SKM-1 treated with dmso at 0.1 percent for 144 hours (cell line): Measurements from ENCODE around the gene SUGCT.

Experiments
- DNase-seq: peaks from one replicate; lab custom pipeline; 2025; ENCODE audit not compliant: unreplicated experiment; lab: John Stamatoyannopoulos, UW

The SUGCT gene

DNA sequence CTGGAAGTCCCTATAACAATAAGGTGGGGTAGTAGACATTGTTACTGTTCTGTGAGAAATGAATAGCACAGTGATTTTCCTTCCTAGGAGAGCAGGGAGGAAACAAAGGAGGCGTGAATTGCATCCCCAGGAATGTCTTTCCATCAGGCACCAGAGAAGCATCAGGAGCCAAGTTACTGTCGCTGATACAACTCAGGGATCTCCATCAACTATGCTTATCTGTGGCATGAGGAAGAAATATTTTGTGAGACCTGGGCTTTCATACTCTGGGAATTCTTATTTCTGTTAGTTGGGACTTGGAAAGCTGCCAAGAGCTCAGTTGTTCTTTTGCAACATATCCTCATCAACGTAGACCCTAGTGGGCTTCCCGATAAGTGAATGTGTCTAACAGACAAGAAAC, 622.3 kb downstream of the SUGCT start:
- DNase-seq, result no peak

DNA sequence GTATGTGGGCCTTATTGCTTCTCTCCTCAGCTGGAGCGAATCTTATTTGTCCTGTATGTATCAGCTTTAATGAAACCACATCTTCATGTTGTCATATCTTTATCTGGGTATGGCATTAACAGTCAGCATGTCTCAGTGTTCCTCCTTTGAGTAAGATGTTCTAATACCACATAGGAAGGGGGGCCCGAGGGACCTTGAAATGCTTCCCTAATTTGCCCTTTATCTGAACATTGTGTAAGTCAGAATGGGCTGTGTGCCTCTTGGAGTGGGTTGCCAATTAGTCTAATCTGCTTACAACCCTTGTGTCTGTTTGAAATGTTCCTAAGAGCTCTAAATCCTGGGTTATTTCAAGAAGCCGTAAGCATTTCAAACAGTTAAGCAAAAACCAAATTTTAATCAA, 623.8 kb downstream of the SUGCT start:
- DNase-seq, result peak; percentile 50

- no peak for DNase-seq
These were observed 625.6 kb downstream of the SUGCT start for GRCh38 chr7:40760293-40760964.

DNA sequence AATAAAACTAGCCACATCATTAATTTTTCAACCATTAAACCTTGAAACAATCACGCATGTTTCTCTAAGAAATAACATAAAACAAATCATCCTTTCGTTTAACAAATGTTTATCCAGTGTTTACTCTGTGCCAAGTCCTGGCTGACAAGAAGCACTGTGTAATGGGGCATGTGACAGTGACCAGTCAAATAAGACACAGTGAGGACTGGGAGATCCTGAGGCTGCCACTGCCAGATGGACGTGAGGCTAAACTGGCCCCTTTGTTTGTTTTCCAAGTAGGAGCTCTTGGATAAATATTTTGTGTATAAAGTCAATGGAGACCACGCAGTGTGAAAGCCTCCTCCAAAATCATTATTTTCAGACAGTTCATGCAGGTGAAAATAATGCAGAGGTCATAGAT, 626.2 kb downstream of the SUGCT start:
- DNase-seq, result no peak

- no peak for DNase-seq
These were observed 627.2 kb downstream of the SUGCT start for GRCh38 chr7:40761762-40762560.

DNA sequence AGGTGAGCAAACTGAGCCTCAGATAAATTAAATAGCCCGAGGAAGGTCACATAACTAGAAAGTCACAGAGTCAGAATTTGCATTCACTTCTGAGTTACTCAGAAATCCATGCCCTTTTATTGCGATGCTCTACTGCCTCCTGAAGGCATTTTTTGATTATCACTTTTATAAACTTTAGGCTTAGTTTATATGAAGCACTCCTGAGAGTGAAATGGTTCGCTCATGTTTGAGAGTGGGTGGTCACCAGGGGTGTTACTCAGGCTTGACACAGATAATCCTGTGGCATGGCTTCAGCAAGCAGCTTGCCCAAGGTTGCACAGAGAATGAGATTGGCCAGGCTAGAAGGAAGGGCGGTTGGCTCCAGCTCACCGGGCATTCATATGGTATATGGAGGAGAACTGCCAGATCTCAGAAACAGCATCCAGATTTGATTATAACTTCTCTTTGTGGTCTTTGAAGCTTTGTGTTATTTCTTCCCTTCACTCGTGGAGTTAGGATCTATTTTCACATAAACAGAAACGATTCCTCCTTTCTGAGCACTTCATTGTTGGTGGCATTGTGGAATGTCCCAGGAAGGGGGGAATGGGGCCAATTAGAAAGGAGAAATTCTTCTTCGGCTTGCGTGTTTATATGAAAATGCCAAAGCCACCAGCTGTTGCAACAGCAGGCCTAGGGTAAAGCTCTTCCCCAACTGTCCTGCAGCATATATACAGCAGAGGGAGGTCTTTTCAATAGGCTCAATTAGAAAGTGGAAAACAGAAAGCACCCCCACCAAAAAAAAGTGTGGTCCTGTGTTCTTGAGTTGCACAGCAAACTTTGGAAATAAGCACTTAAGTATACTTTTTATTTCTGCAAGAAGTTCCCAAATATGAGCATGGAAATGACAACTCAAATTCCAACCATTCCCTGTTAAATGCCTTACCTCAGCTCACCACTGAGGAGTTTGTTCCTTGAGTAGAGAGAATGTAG, 628.8 kb downstream of the SUGCT start:
- no peak for DNase-seq

DNA sequence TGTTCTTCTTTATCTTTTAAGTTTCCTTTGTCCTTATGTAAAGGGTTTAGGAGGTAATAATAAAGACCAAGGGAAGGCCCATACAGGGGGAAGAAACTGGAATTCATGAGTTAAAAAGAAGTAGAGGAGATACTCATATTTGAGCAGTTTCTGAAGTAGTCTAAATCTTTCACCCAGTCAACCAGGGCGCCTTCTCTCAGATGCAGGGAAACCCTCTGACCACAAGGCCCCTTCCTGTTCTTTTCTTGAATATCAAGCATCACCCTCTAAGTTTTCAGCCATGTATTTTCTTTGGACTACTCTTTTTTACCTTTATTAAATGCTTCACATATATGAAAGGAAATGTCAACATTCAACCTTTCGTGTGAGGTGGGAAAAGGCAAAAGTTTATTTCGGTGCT, 630.8 kb downstream of the SUGCT start:
- DNase-seq, result no peak

GRCh38 chr7:40772096-40772495, 637.3 kb downstream of the SUGCT start:
- no peak for DNase-seq

DNA sequence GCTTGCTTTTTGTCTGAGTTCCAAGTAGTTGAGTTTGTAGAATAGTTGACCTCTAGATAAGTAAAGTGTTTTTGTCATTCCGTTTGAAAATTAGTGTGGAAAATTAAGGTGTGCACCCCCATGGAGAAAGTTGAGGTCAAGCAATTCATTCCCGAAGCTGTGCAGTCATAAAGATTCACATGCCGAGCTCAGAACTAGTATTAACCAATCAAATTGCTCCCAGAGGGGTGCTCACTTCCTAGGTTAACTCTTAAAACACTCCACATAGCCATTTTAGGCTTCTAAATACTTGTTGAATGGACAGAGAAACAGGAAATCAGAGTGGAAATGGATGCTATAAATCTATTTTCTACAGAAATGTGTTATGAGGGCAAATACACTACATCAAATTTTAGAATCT, 638.9 kb downstream of the SUGCT start:
- DNase-seq, result no peak

DNA sequence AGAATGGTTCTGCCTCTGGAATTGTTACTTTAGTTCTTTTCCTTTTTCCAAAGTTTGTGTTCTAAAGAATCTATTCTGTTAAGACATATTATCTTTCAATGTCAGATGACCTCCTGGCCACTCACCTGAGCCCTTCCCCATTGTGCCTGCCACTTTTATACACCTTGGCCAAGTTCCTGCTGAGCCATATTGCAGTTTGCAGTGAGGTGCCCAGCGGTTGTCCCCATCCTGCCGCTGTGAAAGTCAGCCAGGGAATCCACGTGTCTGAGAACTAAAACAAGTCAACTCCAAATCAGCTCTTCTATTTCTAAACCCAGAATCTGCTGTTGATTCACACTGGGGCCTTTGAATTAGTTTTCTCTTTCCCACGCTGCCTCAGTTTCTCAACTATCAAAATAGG, 641.1 kb downstream of the SUGCT start:
- DNase-seq, result no peak

DNA sequence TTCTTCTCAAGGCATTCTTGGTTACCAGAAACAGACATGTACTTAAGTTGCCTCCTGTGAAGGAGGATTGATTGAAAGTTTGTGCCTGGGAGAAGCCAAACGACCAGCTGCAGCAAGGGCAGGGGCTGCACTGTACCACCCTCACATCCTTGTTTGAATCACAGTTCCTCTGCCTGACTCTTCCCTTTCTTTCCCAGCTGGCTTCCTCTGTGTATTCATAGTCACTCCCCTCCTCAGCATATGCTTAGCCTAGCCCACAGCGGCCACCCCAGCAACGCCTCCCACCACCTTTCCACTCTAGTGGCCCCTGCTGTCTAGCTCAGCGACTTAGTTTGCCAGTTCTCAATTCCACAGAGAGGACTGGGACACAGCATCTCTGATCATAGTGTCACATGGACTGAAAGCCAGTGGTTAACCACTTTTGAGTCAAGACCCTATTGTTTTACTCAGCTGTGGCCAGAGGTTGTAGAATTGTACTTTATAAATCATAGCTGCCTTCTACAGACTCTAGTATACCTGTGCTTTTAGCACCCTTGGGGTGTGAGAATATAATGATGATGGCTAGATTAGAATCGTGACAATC, 643.0 kb downstream of the SUGCT start:
- no peak for DNase-seq

DNA sequence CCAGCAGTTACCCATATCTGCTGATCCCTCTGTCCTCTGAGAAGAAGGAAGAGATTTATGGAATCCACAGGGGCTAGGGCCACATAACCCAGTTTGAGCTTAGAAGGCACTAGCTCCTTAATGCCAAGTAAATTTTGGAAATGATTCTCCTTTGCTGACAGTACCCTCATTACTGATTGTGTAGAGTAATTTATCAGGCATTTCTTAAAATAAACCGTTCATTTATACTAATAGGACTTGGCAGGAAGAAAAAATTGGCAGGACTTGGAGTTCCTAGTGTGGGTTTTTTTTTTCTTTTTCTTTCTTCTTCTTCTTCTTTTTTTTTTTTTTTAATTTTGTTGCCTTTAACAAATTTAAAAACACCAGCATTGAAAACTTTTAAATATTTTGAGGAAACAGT, 645.7 kb downstream of the SUGCT start:
- DNase-seq, result no peak

- DNase-seq, result no peak
These were observed 648.0 kb downstream of the SUGCT start for GRCh38 chr7:40782836-40783235.

DNA sequence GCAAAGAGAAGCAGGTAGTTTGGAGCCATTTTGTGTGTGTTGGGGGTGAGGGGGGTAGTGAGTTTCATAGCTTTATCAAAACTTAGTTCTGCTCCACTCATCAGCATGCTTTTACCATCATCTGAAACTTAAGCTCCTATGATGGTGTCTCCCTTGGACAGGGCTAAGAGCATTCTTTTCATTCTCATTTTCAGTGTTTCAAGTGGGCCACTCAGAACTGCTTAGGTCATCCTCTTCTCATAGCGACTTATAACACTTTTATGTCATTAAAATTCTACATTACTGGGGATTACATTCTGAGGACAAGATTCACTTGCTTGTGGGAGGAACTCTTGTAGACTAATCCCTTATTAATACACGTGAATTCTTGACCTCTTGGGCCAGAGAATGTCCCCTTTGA, 649.4 kb downstream of the SUGCT start:
- DNase-seq, result no peak

DNA sequence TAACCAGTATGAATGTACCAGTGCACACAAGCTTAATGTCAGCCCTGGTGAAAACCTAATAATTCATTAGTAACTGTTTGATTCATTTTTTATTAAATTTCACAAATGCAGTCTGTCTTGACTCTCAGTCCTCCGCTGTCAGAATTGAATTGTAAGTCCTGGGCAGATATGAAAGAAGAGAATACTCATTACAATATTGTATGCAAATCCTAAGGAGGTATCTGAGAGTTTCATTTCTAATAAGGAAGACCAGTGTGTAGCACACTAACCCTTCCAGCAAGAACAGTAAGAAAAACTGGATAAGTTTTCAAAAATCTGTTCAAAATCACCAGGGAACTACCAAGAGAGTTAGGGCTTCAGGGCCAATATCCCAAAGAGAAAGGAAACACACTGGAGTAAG, 652.1 kb downstream of the SUGCT start:
- no peak for DNase-seq

- DNase-seq, result no peak
These were observed 658.3 kb downstream of the SUGCT start for GRCh38 chr7:40793132-40793531.

- DNase-seq, result no peak
These were observed 660.8 kb downstream of the SUGCT start for GRCh38 chr7:40795607-40796006.

- no peak for DNase-seq
These were observed 661.9 kb downstream of the SUGCT start for GRCh38 chr7:40796723-40797122.

GRCh38 chr7:40798613-40799012, 663.8 kb downstream of the SUGCT start:
- DNase-seq, result no peak

GRCh38 chr7:40799493-40800403, 664.9 kb downstream of the SUGCT start:
- DNase-seq, result no peak
